Measurements from ENCODE around the gene C9orf43. TPM values are rescaled to one million over a fixed set of nuclear protein-coding genes. Genes with fewer than 3 reads are reported as not detected.

C9orf43 gene
- total and polyA plus RNA-seq, 9 of the 15 experiments (the other 6 are each of a cell fraction or from before 2014, with no cell fraction given), result 0.21 to 0.58 (median 0.33) TPM

- TF ChIP-seq SMAD2 (IDR thresholded peaks at IDR 0.05; ENCODE audit: low read depth, low read length), result no peak
- TF ChIP-seq, protein P1, sequence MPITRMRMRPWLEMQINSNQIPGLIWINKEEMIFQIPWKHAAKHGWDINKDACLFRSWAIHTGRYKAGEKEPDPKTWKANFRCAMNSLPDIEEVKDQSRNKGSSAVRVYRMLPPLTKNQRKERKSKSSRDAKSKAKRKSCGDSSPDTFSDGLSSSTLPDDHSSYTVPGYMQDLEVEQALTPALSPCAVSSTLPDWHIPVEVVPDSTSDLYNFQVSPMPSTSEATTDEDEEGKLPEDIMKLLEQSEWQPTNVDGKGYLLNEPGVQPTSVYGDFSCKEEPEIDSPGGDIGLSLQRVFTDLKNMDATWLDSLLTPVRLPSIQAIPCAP (CRISPR knock-in tag; IDR thresholded peaks at IDR 0.05; ENCODE audit: borderline replicate concordance), result no peak
- peak in 1 of 2 experiments; percentile 89; a peak in 2 of 4 replicates for TF ChIP-seq ZMIZ1 (IDR thresholded peaks at IDR 0.05; ENCODE audit: low read depth in 2 of 2, low read length in 2 of 2)
- no peak for TF ChIP-seq RREB1 (CRISPR knock-in tag; IDR thresholded peaks at IDR 0.05)
- TF ChIP-seq LEF1 (IDR thresholded peaks at IDR 0.05), result peak; percentile 74; the same call in 1 of the 2 replicates
- no peak for TF ChIP-seq SMC3 (conservative IDR thresholded peaks at IDR 0.05; ENCODE audit: insufficient read depth, low read depth, low read length)
- TF ChIP-seq MTA3 (IDR thresholded peaks at IDR 0.05; ENCODE audit: borderline replicate concordance), result no peak
- no peak for TF ChIP-seq KAT7 (CRISPR knock-in tag; IDR thresholded peaks at IDR 0.05; ENCODE audit: borderline replicate concordance)
- TF ChIP-seq ZNF551 (CRISPR knock-in tag; IDR thresholded peaks at IDR 0.05), result no peak
- TF ChIP-seq NFRKB (IDR thresholded peaks at IDR 0.05; ENCODE audit: low read depth), result no peak
- no peak for TF ChIP-seq ZNF263 (CRISPR knock-in tag; IDR thresholded peaks at IDR 0.05; ENCODE audit: borderline replicate concordance)
- TF ChIP-seq, protein P2, sequence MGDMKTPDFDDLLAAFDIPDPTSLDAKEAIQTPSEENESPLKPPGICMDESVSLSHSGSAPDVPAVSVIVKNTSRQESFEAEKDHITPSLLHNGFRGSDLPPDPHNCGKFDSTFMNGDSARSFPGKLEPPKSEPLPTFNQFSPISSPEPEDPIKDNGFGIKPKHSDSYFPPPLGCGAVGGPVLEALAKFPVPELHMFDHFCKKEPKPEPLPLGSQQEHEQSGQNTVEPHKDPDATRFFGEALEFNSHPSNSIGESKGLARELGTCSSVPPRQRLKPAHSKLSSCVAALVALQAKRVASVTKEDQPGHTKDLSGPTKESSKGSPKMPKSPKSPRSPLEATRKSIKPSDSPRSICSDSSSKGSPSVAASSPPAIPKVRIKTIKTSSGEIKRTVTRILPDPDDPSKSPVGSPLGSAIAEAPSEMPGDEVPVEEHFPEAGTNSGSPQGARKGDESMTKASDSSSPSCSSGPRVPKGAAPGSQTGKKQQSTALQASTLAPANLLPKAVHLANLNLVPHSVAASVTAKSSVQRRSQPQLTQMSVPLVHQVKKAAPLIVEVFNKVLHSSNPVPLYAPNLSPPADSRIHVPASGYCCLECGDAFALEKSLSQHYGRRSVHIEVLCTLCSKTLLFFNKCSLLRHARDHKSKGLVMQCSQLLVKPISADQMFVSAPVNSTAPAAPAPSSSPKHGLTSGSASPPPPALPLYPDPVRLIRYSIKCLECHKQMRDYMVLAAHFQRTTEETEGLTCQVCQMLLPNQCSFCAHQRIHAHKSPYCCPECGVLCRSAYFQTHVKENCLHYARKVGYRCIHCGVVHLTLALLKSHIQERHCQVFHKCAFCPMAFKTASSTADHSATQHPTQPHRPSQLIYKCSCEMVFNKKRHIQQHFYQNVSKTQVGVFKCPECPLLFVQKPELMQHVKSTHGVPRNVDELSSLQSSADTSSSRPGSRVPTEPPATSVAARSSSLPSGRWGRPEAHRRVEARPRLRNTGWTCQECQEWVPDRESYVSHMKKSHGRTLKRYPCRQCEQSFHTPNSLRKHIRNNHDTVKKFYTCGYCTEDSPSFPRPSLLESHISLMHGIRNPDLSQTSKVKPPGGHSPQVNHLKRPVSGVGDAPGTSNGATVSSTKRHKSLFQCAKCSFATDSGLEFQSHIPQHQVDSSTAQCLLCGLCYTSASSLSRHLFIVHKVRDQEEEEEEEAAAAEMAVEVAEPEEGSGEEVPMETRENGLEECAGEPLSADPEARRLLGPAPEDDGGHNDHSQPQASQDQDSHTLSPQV (IDR thresholded peaks at IDR 0.05), result no peak
These were observed 41.3 kb upstream of the C9orf43 start (continued) for GRCh38 chr9:113368982-113369854.
